Right lung (tissue), 5 donors: ENCODE data around the gene SSPN. TPM values are rescaled to one million over a fixed set of nuclear protein-coding genes. Genes with fewer than 3 reads are reported as not detected.

Experiments used
- DNase-seq, 2 donors: peaks; one replicate each; pipeline ENCODE4 v3.0.0-alpha.2; 2013
- polyA plus RNA-seq, 5 donors: library from polyadenylated mRNA; unstranded; fragments of 120-200 nt; gene quantifications; one replicate each; pipeline versions ENCODE4 v1.2.1 to v1.2.3, GENCODE V29; 2013; ENCODE audit warnings: inconsistent platforms in 1 of 5, low replicate concordance in 1 of 5; ENCODE audit not compliant: insufficient read length in 5 of 5, insufficient read depth in 1 of 5

Gene SSPN
- polyA plus RNA-seq, 5 donors = 10.4 to 16.9 (median 14.6) TPM

DNA sequence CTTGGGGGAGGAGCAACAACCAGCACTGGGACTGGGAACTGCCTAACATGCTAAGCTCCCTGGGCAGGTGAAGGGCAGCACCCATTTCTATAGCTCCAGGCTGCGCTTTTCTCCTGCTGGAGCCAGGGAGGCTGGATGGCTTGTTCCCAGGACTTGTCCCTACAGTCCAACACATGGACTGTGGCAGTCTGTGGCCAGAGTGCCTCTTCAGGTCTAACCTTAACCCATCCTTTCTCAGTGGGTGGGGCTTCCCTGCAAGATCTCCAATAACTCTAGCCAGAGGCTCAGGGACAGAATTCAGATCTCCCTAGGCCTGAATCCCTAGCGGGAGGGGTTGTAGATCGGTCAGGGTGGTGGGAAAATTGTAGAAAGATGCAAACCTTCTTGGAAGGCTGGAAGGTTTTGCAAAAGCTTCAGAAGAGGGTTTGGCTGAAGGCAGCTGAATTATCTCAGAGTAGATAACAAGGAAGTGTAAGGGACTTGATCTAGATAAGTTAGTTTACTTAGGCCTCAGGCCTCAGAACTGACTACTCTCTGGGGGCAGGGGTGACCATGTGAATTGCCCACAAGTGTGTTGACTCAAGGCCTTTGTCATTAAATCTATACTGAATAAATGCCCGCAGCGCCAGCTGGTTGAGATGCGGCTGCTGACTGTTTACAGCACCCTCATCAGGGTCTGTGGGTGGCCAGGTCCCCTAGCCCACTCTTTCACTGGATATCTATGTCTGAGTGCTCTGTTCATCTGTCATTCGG, 60.7 kb downstream of the SSPN start:
- DNase-seq = no peak

DNA sequence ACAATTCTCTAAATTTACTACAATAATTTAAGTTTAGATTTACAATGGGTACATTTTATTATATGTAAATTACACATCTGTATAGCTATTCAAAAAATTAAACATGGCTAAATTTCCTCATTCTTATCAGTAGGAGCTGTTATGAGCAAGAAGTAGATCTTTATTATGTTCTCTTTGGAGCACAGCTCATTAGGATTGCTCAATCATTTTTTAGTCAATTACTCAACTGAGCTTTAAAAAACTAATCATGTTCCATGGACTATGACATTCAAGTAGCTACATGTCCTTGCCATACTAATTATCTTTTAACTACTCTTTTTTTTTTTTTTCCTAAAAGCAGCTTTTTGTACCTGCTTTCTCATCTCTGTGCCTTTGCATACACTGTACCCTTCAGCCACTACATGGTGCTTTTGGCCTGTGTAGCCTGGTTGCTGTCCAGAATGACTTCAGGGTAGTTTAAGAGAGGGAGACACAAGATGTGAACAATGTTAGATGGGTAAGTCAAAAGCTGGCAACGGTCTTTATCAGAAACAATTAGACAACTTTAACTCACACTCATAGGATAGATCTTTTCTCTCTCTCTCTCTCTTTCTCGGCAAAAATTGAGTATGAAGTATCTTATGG, 69.0 kb downstream of the SSPN start:
- DNase-seq = peak in 1 of 2 donors; percentile 32

DNA sequence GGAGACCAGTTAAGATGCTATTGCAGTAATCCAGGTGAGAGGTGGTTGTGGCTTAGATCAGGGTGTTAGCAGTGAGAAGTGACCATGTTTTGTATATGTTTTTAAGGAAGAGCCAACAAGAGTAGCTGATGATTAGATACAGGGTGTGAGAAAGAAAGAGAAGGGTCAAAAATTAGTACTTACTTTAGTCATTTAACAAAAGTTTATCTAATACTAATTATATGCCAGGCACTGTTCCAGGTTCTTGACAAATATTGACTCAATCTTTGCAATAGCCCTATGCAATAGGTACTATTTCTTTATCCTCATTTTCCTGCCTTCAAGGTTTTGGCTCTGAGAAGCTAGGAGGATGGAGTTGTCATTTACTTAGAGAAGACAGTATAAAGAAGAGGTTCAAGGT, 70.2 kb downstream of the SSPN start:
- no peak for DNase-seq

DNA sequence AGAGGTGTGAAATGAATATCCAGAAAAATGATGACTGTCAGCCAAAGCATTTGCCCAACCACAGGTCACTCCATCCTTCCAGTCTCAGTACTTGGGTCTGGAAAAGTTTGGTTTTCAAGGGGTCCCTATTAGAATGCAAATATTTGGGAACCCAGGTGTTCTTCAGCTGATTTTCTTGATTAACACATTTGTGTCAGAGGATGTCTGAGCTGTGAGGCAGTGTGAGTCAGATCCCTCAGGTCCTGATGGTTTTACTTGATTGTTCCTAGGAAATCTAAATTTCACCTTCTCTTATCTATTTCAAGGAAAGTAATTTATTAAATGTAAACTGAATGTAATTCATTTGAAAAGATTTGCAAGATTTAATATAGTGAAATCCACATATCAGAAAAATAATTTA, 71.5 kb downstream of the SSPN start:
- no peak for DNase-seq

DNA sequence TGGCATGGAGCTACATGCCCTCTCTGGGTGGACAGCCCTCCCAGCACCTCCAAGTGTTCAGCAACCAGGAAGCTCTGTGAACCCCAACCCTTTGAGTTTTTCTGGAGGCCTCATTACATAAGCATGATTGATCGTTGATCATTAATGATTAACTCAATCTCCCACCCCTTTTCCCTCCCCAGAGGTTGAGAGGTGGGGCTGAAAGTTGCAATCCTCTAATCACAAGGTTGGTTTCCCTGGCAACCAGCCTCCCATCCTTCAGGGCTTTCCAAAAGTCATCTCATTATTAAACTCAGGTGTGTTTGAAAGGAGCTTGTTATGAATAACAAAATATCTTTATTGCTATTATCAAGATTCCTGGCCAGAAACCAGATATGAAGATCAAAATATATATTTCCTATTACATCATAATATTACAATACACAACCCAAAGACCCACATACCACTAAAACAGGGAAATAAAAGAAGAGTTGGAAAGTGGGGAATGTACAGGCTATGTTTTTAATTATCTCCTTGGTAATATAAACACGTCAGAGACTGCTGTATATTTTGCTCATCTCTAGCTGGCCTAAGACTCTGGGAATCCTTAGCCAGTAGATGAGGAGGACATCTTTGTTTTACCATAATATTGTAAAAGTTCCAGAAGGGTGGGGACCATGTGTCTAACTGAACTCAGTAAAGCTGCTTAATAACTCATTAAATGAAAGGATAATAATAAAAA, 73.6 kb downstream of the SSPN start:
- DNase-seq = no peak

DNA sequence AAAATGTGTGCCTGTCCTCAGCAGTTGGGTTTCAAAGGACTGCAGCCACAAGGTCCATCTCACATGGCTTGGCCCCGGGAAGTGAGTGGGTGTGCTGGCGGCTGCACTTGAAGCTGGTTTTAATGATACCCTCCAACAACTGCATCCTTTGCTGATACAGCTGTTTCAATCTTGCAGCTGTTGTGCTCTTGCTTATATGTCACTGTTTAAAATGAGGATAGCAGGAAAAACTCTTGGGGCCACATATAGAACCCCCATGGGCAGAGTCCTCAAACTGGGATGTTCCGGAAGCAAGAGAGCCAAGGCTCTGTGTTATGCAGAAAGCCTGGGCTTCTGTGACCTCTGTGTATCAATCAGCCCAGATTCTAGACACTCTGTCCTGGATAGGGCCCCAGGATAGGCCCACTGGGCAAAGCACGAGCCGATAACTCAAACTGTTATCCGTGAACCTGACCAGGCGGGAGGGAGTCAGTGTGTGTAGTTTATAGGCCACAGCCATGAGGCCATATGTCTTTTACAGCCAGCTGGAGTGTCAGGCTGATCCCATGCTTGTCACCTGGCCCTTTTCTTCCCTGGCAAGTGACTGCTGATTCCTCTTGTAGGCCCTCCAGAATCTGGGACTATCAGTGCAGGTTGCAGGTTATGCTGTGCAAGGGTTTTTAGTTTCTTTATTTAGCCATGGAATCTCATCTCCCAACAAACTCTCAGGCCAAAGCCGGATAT, 74.3 kb downstream of the SSPN start:
- no peak for DNase-seq

DNA sequence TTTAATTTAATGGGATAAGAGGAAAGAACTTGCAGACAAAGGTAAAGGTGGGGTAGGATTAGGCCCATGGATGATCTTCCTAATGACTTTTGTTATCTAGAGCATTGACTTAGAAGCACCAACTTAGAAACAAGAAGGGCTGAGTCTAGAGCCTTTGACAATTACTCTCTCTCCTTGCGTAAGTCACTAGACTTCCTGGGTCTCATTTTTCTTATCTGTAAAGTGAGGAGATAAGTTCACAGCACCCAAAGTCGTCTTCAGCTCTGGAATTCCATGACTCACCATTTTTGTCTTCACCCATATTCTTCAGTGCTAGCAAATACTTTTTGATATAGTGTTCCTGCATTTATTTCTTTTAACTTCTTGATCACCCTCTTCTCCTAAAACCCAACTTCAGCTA, 75.7 kb downstream of the SSPN start:
- no peak for DNase-seq

DNA sequence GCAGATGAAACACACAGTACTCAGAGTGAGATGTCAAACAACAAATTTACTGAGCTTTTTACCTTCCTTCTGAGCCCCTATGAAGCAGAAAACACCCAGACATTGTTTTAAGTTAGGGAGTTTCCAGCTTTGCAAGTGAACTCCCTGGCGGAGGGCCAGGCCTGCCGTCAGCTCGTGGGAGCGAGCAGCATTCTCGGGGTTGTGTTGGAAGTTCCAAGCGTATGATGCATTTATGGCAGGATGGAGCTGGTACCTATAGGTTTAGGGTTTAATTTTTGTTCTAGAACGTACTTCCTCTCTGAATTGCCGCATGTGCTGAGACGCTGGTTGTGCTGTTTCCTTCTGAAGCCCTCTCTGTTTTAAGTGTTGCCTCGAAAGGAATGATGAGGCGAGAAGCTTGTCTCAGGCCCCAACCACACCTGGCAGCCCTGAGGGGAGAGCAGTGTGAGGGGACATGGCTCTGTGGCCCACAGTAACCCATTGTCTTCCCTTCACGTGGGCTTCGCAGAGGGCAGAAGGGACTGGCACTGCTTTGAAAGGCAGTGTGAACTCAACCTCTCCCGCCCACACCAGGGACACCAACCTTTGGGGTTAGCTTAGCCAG, 76.6 kb downstream of the SSPN start:
- peak; percentile 62 to 71 for DNase-seq

DNA sequence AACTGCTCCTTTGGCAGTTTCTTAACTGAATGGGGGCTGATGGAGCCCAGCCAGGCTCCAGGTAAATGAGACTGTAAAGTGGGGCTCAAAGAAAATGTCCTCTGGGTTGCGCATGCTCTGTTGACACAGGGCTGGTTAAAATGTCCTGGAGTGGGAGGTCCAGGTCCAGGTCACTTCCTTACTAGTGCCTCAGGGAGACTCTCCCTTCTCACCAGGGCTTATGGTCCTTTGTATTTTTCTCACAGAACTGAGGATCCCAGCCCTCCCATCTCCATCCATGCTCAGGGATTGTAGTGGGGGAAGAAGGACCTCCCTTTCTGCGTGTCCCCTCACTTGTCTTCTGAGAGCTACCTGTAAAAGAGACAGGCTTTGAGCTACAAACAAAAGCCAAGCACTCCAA, 77.5 kb downstream of the SSPN start:
- DNase-seq = no peak

DNA sequence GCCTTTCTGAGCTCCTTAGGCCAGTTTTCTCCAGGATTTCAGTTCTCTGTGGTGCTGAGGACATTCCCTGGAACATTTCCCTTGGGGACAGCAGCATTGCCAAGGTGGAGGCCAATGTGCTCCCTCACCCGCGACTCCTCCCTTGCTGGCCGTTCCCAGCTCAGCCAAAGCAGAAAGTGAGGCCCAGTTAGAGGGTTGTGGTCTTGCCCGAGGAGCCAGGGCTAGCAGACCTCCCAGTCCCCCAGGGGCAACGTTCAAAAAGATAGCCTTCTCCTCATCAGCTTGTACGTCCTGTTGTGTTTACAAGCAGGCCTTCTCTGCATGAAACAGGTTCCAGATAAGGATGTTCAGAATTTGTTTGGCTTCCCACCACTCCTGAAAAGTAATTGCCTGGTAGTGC, 78.4 kb downstream of the SSPN start:
- no peak for DNase-seq

DNA sequence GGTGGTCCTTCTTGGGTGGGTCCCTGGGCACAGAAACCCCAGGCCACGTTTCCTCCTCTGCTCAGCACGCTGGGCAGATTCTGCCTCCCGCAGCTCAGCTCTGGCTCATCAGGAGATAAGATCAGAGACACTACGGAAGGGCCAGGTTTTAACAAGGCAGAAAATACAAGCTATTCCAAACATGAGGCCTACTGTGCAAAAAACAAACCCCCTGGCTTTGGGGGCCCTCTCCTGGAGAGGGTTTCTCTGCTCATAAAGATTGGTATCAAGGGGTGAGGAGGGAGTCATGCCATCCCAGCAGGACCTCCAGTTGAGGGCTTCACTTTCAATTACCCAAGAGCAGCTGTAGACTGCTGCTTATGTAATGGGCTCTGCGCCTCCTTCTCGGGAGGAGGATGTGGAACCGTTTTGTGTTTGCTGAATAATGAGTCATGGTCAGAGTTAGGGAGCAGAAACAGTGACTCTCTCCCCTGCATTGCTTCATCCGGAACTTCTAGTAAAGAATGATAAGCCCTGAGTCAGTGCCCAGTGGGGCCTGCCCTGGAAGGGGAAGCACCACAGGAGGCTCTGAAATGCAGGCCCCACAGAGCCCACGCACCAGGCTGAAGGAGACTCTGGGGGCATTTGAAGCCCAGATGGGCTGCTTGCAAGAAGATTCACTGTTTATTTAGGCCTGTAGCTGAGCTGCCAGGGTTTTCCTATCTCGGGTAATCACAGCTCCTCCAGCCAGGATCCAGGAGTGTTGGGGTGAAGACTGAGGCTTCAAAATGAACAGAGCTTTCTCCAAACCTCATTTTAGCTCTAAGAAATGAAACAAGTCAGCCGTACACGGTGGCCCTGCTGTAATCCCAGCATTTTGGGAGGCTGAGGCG, 79.3 kb downstream of the SSPN start:
- peak; percentile 52 to 73 for DNase-seq

DNA sequence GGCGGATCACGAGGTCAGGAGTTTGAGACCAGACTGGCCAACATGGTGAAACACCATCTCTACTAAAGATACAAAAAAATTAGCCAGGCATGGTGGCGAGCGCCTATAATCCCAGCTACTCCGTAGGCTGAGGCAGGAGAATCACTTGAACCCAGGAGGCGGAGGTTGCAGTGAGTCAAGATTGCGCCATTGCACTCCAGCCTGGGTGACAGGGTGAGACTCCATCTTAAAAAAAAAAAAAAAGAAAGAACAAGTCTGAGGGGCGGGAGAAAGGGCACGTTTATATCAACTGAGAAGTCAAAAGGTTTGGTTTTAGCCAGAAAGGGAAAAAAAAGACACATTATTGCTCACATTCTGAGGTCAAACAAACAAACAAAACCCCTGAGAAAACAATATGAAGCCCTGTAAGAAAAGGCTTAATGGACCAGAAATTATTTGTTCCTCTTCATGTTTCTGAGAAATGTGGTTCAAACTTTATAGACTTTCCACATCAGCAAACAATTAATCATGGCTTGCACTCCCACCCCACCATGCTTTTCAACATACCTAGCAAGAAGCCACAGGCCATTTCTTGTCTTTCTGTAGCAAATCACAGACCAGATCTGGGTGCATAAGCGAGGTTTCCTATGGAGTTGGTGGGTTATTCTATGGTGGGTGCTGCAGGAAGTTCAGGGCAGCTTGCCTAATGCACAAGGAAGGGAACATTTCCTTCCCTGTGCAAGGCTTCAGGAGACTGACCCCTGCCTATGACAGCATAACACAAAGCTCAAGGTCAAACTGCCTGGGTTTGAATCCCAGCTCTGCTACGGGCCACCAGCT, 80.1 kb downstream of the SSPN start:
- no peak for DNase-seq

DNA sequence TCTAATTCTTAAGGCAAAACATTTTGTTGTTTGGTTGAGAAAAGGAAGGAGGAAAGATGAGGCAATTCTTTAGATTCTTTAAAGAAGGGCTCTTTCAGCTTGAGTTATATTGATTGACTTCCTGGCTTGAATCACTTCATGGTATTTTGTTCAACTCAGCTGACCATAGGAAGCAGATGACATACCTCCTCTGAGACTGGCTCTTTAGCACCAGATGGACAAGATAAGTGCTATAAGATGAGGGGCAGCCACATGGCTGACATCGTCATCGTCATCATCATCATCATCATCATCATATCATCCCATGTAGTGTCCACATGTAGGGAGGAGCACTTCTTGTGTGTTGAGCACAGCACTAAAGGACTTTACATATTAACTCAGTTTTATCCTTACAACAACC, 81.3 kb downstream of the SSPN start:
- DNase-seq = no peak

DNA sequence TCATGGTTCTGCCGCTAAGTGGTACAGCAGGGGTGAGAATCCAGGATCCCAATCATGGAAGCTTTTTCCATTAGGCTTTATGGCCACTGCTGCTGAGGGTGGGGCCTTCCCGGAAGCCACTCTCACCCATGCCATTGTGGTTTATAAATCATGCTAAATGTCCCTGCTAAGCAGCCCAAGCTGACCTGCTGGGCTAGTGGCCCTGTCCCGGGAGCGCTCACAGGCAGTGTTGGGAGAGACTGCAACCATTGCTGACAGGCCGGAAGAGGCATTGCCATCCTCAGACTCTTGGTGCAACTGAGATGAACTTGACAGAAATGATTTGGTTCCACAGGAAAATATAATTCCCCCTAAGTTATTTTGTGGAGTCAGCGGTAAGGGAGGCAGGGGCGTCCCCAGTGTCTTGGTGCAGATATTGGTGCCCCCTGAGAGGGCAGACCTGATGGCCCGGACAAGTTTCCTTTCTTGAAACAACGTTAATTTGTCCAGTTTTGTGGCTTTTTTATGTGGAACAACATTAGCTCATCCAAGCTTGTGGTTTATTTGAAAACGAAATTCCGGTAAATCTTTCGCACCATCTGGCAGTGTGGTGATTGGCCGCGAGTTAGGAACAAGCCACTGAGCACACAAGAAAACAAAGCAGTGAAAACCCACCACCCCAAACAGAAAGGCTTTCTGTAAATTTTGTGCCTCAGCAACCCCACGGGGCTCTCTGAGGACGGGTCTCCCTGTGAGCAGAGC, 82.3 kb downstream of the SSPN start:
- no peak for DNase-seq

DNA sequence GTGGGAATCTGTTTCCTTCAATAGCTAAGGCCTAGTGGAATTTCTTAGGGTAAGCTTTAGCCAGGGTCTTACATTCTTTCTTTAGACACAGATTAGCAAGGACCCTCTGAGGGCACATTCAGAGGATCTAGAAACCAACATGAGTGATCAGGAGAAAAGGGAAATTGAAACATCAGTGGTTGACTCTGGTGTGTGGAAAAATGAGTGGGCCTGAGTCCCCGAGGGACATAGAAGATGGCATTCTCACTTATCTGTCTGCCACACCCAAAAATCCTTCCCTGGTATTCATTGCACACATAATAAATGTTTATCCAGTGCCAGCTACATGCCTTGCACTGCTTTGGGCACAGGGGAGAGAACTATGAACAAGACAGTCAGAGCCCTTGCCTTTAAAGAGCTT, 82.9 kb downstream of the SSPN start:
- DNase-seq = no peak

DNA sequence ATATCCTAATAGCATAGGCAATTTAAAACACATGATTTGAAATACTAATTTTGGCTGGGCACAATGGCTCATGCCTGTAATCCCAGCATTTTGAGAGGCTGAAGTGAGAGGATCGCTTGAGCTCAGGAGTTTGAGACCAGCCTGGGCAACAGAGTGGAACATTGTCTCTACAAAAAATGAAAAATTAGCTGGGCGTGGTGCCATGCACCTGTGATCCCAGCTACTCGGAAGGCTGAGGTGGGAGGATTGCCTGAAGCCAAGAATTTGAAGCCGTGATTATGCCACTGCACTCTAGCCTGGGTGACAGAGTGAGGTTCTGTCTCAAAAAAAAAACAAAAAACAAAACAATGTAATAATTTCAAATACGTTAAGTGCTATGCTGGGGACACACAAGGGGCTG, 83.3 kb downstream of the SSPN start:
- DNase-seq = no peak

DNA sequence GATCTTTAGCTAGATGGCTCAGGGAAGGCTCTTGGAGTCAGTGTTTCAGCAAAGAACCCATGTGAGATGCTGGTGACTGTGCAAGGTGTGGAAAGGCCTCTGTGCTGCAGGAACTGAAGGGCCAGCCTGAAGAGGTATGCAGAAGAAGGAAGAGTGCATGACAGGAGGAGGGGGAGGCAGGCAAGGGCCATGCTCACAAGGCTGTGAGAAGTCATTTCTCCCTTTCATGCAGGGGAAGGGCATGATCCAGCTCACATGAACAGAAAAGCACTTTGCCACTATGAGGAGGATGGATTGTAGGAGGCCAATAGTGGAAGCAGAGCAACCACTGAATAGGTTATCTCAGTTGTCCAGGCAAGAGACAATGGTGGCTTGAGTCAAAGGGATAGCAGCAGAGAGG, 83.7 kb downstream of the SSPN start:
- DNase-seq = no peak

DNA sequence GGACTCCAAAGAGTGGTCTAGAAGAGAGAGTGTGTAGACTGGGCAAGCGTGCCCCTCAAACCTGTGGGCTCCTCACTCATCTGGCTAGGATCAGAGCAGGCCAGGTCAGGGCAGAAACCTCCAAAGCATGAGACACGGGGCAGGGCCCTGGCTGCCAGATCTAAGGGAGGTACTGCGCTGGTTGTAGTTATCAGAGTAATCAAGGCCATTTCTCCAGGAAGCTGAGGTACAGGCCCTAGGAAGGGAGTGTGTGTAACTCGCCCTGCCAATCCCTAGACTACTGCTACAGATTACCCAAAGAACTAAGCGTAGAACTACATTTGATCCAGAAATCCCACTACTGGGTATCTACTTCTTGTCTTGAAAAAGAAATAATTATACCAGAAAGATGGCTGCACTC, 84.5 kb downstream of the SSPN start:
- DNase-seq = no peak

DNA sequence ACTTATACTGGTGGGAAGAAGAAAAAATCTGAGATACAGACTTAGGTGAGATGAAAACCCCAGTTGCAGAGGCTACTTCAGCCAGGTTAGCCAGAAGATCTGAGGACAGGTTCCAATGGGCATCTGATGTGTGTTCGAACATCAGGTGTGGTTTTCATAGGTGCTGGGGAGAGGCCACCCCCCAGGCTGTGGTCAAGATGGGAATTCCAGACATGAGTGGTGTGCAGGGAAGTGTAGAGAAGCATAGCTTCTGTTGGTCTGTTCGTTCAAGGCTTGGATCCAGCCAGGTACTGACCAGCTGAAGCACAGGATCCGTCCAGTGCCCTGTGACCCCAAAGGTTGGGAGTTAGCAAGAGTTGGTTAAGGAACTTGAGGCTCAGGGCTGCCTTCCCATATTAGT, 85.5 kb downstream of the SSPN start:
- DNase-seq = no peak
